ENCODE data around the gene OR6J1.

DNA sequence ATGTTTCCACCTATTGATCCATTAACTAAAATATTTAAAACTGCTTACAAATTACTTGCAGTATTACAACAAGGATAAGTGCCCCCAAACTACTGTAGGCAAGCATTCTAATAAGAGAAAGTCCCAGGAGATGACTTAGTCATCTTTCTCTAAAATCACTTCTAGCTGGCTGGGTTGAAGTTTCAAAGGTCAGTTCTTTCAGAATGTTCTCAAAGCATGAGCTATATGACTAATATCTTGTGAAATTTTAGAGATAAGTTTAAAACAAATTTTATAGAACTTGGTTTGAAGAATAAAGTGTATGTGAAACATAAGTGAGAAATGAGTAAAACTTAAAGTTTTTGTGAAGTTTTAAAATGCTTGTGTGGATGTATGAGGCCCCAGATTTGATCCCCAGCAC, 24.3 kb upstream of the OR6J1 start:
- TF ChIP-seq POLR2AphosphoS5 (IDR thresholded peaks at IDR 0.05; ENCODE audit: low read depth, low read length): no peak
- no peak for TF ChIP-seq POLR2A (IDR thresholded peaks at IDR 0.05; ENCODE audit: low read depth, low read length)
- no peak for TF ChIP-seq TAF1 (IDR thresholded peaks at IDR 0.05; ENCODE audit: low read depth, low read length)
- no peak for TF ChIP-seq PAX5 (IDR thresholded peaks at IDR 0.05; ENCODE audit: insufficient read depth, low read length, severe bottlenecking)
